ENCODE data around the gene TYMP.

Gene TYMP

GRCh38 chr22:50488006-50488677 lies 41.7 kb downstream of the TYMP start:
- no peak for ATAC-seq
- no peak for TF ChIP-seq ESRRG (CRISPR knock-in tag; IDR thresholded peaks at IDR 0.05)
- no peak for TF ChIP-seq SNAI2 (CRISPR knock-in tag; IDR thresholded peaks at IDR 0.05)
- no peak for TF ChIP-seq CSDC2 (CRISPR knock-in tag; IDR thresholded peaks at IDR 0.05)
- TF ChIP-seq OSR1 (CRISPR knock-in tag; IDR thresholded peaks at IDR 0.05) = no peak
- no peak for TF ChIP-seq PPARA (CRISPR knock-in tag; IDR thresholded peaks at IDR 0.05; ENCODE audit: borderline replicate concordance)
- no peak for TF ChIP-seq PATZ1 (CRISPR knock-in tag; IDR thresholded peaks at IDR 0.05; ENCODE audit: borderline replicate concordance)
- no peak for TF ChIP-seq ZFP30 (CRISPR knock-in tag; IDR thresholded peaks at IDR 0.05)
- no peak for TF ChIP-seq GLIS3 (CRISPR knock-in tag; IDR thresholded peaks at IDR 0.05)
- TF ChIP-seq ZNF70 (CRISPR knock-in tag; IDR thresholded peaks at IDR 0.05) = no peak
- TF ChIP-seq ZC3H10 (CRISPR knock-in tag; IDR thresholded peaks at IDR 0.05) = no peak
- TF ChIP-seq ZNF565 (CRISPR knock-in tag; conservative IDR thresholded peaks at IDR 0.05; ENCODE audit: low read depth) = no peak
- no peak for TF ChIP-seq ZNF8 (CRISPR knock-in tag; IDR thresholded peaks at IDR 0.05)

DNA sequence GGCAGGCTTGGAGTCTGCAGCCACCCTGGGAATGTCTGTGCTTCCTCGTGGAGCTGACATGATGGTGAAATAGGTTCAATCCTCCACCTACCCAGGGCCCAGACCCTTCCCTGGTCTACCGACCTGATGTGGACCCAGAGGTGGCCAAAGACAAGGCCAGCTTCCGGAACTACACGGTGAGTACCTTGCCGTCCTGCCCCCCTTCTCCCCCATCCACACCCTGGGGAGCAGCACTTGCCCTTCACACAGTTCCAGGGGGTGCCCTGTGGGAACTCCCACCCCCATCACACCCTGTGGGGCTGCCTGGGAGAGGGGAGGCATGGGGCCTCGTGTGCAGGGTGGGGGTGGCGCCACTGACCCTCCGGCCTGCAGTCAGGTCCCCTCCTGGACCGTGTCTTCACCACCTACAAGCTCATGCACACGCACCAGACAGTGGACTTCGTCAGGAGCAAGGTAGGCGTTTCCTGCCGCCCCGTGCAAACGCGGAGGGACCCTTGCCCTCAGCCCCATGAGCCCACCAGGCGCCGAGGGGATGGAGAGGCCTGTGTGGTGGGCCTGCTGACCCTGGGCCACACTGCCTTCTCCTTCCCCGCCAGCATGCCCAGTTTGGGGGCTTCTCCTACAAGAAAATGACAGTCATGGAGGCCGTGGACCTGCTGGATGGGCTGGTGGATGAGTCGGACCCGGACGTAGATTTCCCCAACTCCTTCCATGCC lies 42.4 kb downstream of the TYMP start:
- TF ChIP-seq SNAI2 (CRISPR knock-in tag; IDR thresholded peaks at IDR 0.05) (no peak), ZNF565 (CRISPR knock-in tag; conservative IDR thresholded peaks at IDR 0.05; ENCODE audit: low read depth) (no peak), TSHZ2 (CRISPR knock-in tag; IDR thresholded peaks at IDR 0.05) (no peak), POU6F1 (CRISPR knock-in tag; IDR thresholded peaks at IDR 0.05; ENCODE audit: borderline replicate concordance, low read depth) (no peak), ISL1 (CRISPR knock-in tag; IDR thresholded peaks at IDR 0.05) (no peak), CSRNP3 (CRISPR knock-in tag; IDR thresholded peaks at IDR 0.05) (no peak), PPARA (CRISPR knock-in tag; IDR thresholded peaks at IDR 0.05; ENCODE audit: borderline replicate concordance) (no peak)
- ATAC-seq = no peak; the same call in 2 of the 3 replicates

DNA sequence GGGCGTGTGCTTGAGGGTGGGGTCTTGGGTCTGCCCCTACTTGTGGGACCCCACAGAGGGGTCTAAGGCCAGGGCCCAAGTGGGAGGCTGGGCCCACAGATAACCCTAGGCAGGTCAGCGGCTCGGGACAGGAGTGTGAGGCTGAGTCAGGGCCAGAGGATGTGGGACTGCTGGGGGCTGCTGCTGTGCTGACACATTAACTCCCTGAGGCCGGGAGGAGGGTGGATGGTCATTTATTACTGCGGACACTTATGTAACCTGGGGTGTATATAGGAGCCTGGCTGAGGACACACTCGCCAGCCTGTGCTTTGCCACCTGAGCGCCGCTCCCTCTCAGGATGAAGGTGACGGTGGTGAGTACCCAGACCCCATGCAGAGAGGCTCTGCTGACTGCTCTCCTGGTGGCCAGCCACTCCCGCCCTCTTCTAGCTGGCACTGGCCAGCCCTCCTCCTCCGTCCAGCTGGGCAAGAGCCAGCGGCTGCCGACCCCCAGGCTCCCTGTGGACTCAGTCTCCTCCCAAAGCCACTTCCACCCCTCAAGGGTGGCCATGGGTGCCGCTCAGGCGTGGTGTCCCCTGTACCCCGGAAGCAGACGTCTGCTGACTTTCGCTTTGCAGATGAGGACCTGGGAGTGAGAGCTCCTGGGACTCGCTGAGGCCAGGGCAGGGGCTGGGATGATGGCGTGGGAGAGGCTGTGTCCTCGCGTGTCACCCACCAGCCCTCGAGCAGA lies 43.1 kb downstream of the TYMP start, which contains the start of gene MIOX:
TSS of gene MIOX (plus strand) at position 299 of the 729 bp plus-strand sequence. CDS start at position 338, 39 bp downstream.
- ATAC-seq = peak; percentile 19
- no peak for TF ChIP-seq ZFP3 (CRISPR knock-in tag; IDR thresholded peaks at IDR 0.05)
- TF ChIP-seq ESRRG (CRISPR knock-in tag; IDR thresholded peaks at IDR 0.05) = no peak
- no peak for TF ChIP-seq TCF4 (CRISPR knock-in tag; IDR thresholded peaks at IDR 0.05; ENCODE audit: borderline replicate concordance)
- no peak for TF ChIP-seq ZNF8 (CRISPR knock-in tag; IDR thresholded peaks at IDR 0.05)
- no peak for TF ChIP-seq CSRNP3 (CRISPR knock-in tag; IDR thresholded peaks at IDR 0.05)
- no peak for TF ChIP-seq RARB (CRISPR knock-in tag; IDR thresholded peaks at IDR 0.05)
- no peak for TF ChIP-seq GLIS3 (CRISPR knock-in tag; IDR thresholded peaks at IDR 0.05)
- no peak for TF ChIP-seq ZFP30 (CRISPR knock-in tag; IDR thresholded peaks at IDR 0.05)
- no peak for TF ChIP-seq OSR1 (CRISPR knock-in tag; IDR thresholded peaks at IDR 0.05)
- TF ChIP-seq TOX (CRISPR knock-in tag; IDR thresholded peaks at IDR 0.05; ENCODE audit: borderline replicate concordance) = no peak
- TF ChIP-seq ISL1 (CRISPR knock-in tag; IDR thresholded peaks at IDR 0.05) = no peak
- TF ChIP-seq, protein P1, sequence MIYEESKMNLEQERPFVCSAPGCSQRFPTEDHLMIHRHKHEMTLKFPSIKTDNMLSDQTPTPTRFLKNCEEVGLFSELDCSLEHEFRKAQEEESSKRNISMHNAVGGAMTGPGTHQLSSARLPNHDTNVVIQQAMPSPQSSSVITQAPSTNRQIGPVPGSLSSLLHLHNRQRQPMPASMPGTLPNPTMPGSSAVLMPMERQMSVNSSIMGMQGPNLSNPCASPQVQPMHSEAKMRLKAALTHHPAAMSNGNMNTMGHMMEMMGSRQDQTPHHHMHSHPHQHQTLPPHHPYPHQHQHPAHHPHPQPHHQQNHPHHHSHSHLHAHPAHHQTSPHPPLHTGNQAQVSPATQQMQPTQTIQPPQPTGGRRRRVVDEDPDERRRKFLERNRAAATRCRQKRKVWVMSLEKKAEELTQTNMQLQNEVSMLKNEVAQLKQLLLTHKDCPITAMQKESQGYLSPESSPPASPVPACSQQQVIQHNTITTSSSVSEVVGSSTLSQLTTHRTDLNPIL (CRISPR knock-in tag; IDR thresholded peaks at IDR 0.05; ENCODE audit: low read depth) = no peak
- no peak for TF ChIP-seq CSDC2 (CRISPR knock-in tag; IDR thresholded peaks at IDR 0.05)
- no peak for TF ChIP-seq PPARA (CRISPR knock-in tag; IDR thresholded peaks at IDR 0.05; ENCODE audit: borderline replicate concordance)
- no peak for TF ChIP-seq PATZ1 (CRISPR knock-in tag; IDR thresholded peaks at IDR 0.05; ENCODE audit: borderline replicate concordance)
- TF ChIP-seq SNAI2 (CRISPR knock-in tag; IDR thresholded peaks at IDR 0.05) = no peak
- no peak for TF ChIP-seq BACH2 (CRISPR knock-in tag; IDR thresholded peaks at IDR 0.05; ENCODE audit: borderline replicate concordance)
